H9 (cell line): ENCODE measurements around the gene INPP5A. TPM values are rescaled to one million over a fixed set of nuclear protein-coding genes. Genes with fewer than 3 reads are reported as not detected.

ENCODE experiments used
- DNase-seq: peaks from one replicate; pipeline ENCODE4 v3.0.0-alpha.2; 2017
- H2AFZ ChIP-seq: one replicate; pipeline ENCODE4 v1.6.1; 2013; ENCODE audit warnings: mild to moderate bottlenecking, low read length, control low read depth, moderate library complexity
- H2AK5ac ChIP-seq: 2 replicates; pipeline ENCODE4 v1.6.1; 2013; ENCODE audit warnings: low read length, control low read depth, mixed read lengths; ENCODE audit not compliant: insufficient read length
- H2BK120ac ChIP-seq: one replicate; pipeline ENCODE4 v1.6.1; 2013; ENCODE audit warnings: low read depth, mild to moderate bottlenecking, low read length, control low read depth, inconsistent platforms; ENCODE audit not compliant: poor library complexity, severe bottlenecking
- H2BK12ac ChIP-seq: 2 replicates; pipeline ENCODE4 v1.6.1; 2013; ENCODE audit warnings: low read length, control low read depth, mixed read lengths, low read depth; ENCODE audit not compliant: insufficient read length
- H2BK15ac ChIP-seq: 2 replicates; pipeline ENCODE4 v1.6.1; 2013; ENCODE audit warnings: low read depth, low read length, control low read depth
- H2BK20ac ChIP-seq: one replicate; pipeline ENCODE4 v1.6.1; 2013; ENCODE audit warnings: low read depth, mild to moderate bottlenecking, low read length, control low read depth, inconsistent platforms; ENCODE audit not compliant: poor library complexity, severe bottlenecking
- H2BK5ac ChIP-seq: 2 replicates; pipeline ENCODE4 v1.6.1; 2013; ENCODE audit warnings: low read length, control low read depth, mixed read lengths; ENCODE audit not compliant: insufficient read length
- H3K14ac ChIP-seq: 2 replicates; pipeline ENCODE4 v1.6.1; 2013; ENCODE audit warnings: low read length, control low read depth; ENCODE audit not compliant: insufficient read depth
- H3K18ac ChIP-seq: 2 replicates; pipeline ENCODE4 v1.6.1; 2013; ENCODE audit warnings: low read depth, mild to moderate bottlenecking, mixed read lengths, low read length, control low read depth; ENCODE audit not compliant: insufficient read length
- H3K23ac ChIP-seq: 2 replicates; pipeline ENCODE4 v1.6.1; 2013; ENCODE audit warnings: low read length, control low read depth, mixed read lengths, low read depth; ENCODE audit not compliant: insufficient read length
- H3K23me2 ChIP-seq: 2 replicates; pipeline ENCODE4 v1.6.1; 2013; ENCODE audit warnings: low read depth, mild to moderate bottlenecking, mixed read lengths, low read length, control low read depth; ENCODE audit not compliant: insufficient read length, poor library complexity, severe bottlenecking
- H3K27ac ChIP-seq: 2 replicates; pipeline ENCODE4 v1.5.1; 2013; ENCODE audit warnings: low read length, control low read depth, mixed read lengths, low read depth; ENCODE audit not compliant: insufficient read length
- H3K27me3 ChIP-seq: 2 replicates; pipeline ENCODE4 v1.6.1; 2013; ENCODE audit warnings: low read length, control low read depth, inconsistent platforms; ENCODE audit not compliant: insufficient read depth
- H3K4ac ChIP-seq: 2 replicates; pipeline ENCODE4 v1.6.1; 2013; ENCODE audit warnings: low read depth, mild to moderate bottlenecking, control low read depth, inconsistent platforms, low read length, moderate library complexity
- H3K4me1 ChIP-seq: 2 replicates; pipeline ENCODE4 v1.6.1; 2013; ENCODE audit warnings: low read length, control low read depth, inconsistent platforms; ENCODE audit not compliant: insufficient read depth
- H3K4me2 ChIP-seq: 2 replicates; pipeline ENCODE4 v1.6.1; 2013; ENCODE audit warnings: low read length, control low read depth, mixed read lengths; ENCODE audit not compliant: insufficient read length, insufficient read depth
- H3K56ac ChIP-seq: 2 replicates; pipeline ENCODE4 v1.6.1; 2013; ENCODE audit warnings: low read depth, mild to moderate bottlenecking, mixed read lengths, low read length, control low read depth; ENCODE audit not compliant: insufficient read length
- H3K79me1 ChIP-seq: 2 replicates; pipeline ENCODE4 v1.6.1; 2013; ENCODE audit warnings: low read depth, mild to moderate bottlenecking, moderate library complexity, low read length, control low read depth, inconsistent platforms; ENCODE audit not compliant: insufficient read depth, poor library complexity, severe bottlenecking
- H3K79me2 ChIP-seq: 2 replicates; pipeline ENCODE4 v1.6.1; 2013; ENCODE audit warnings: low read length, control low read depth, inconsistent platforms; ENCODE audit not compliant: insufficient read depth
- H3K9ac ChIP-seq: 2 replicates; pipeline ENCODE4 v1.6.1; 2013; ENCODE audit warnings: low read length, control low read depth, mixed read lengths; ENCODE audit not compliant: insufficient read length; ENCODE audit errors: extremely low read depth
- H3K9me3 ChIP-seq: one replicate; pipeline ENCODE4 v1.6.1; 2013; ENCODE audit warnings: low read depth, low read length, inconsistent platforms; ENCODE audit not compliant: control insufficient read depth
- H3T11ph ChIP-seq: one replicate; pipeline ENCODE4 v1.6.1; 2013; ENCODE audit warnings: mild to moderate bottlenecking, low read length, control low read depth, inconsistent platforms
- H4K20me1 ChIP-seq: one replicate; pipeline ENCODE4 v1.6.1; 2013; ENCODE audit not compliant: control insufficient read depth, insufficient read length, insufficient read depth
- H4K5ac ChIP-seq: 2 replicates; pipeline ENCODE4 v1.6.1; 2013; ENCODE audit warnings: low read depth, mild to moderate bottlenecking, mixed read lengths, low read length, control low read depth; ENCODE audit not compliant: insufficient read length
- H4K8ac ChIP-seq: replicated peaks from 2 replicates; pipeline ENCODE4 v1.6.1; 2013; ENCODE audit warnings: low read length, control low read depth, mixed read lengths, low read depth; ENCODE audit not compliant: insufficient read length
- H4K91ac ChIP-seq: 2 replicates; pipeline ENCODE4 v1.6.1; 2013; ENCODE audit warnings: low read depth, mild to moderate bottlenecking, moderate library complexity, mixed read lengths, low read length, control low read depth; ENCODE audit not compliant: insufficient read length
- H3K27ac Mint-ChIP-seq, 3 experiments: 2 replicates in 2 of 3; 3 replicates in 1 of 3; pipeline ENCODE4 v1.8.0; 2020 to 2021; ENCODE audit warnings: mixed read lengths in 3 of 3, mild to moderate bottlenecking in 1 of 3, moderate library complexity in 1 of 3
- H3K27me3 Mint-ChIP-seq: 2 replicates; pipeline ENCODE4 v1.8.0; 2021; ENCODE audit warnings: low read depth, mild to moderate bottlenecking, moderate library complexity, mixed read lengths
- H3K36me3 Mint-ChIP-seq, 3 experiments: 2 replicates in 2 of 3; 3 replicates in 1 of 3; pipeline ENCODE4 v1.8.0; 2020 to 2021; ENCODE audit warnings: low read depth in 3 of 3, mixed read lengths in 3 of 3; ENCODE audit not compliant: insufficient read depth in 1 of 3
- H3K4me1 Mint-ChIP-seq, 2 experiments: 2 replicates each; pipeline ENCODE4 v1.8.0; 2020; ENCODE audit warnings: mixed read lengths in 2 of 2
- H3K4me3 Mint-ChIP-seq, 2 experiments: 2 replicates in 1 of 2; 3 replicates in 1 of 2; pipeline ENCODE4 v1.8.0; 2020 to 2021; ENCODE audit warnings: mild to moderate bottlenecking in 2 of 2, mixed read lengths in 2 of 2, moderate library complexity in 1 of 2
- H3K9me3 Mint-ChIP-seq, 2 experiments: 2 replicates in 1 of 2; 3 replicates in 1 of 2; pipeline ENCODE4 v1.8.0; 2020; ENCODE audit warnings: mild to moderate bottlenecking in 2 of 2, mixed read lengths in 2 of 2, moderate library complexity in 1 of 2
- WGBS: extraction: QIAGEN DNeasy Blood & Tissue Kit; methylation state at CpG from one replicate; pipeline ENCODE4 v1.1.7; 2013; ENCODE audit warnings: missing lambda C conversion rate, low lambda C conversion rate, mixed read lengths; ENCODE audit not compliant: insufficient read length; ENCODE audit errors: extremely low coverage; 5-methylcytosine and 5-hydroxymethylcytosine counted together
- total RNA-seq: library from RNA; stranded (reverse); gene quantifications from 2 replicates; pipeline ENCODE4 v1.2.1, GENCODE V29; 2021
- TF ChIP-seq, protein P1 (sequence below): fragments of 200-600 bp; sonication (generic); conservative IDR thresholded peaks from 3 replicates; pipeline ENCODE4 v1.8.0; 2021; ENCODE audit warnings: antibody characterized with exemption, mild to moderate bottlenecking

The INPP5A gene
- total RNA-seq, 1 experiment from 2014 or later, result 17.7 TPM

- Histone ChIP-seq H3K18ac (no peak overlapping the region), H2BK15ac (no peak overlapping the region), H3K79me2 (no peaks in the 10 kb centered on the region), H3T11ph (no peak overlapping the region), H3K79me1 (no peaks in the 10 kb centered on the region), H4K8ac (no peak overlapping the region), H4K5ac (no peak overlapping the region), H2AK5ac (no peak overlapping the region), H2BK120ac (no peak overlapping the region), H3K9me3 (no peaks in the 10 kb centered on the region), H3K27me3 (no peaks in the 10 kb centered on the region), H2BK5ac (no peak overlapping the region), H4K20me1 (no peaks in the 10 kb centered on the region), H3K4me1 (no peaks in the 10 kb centered on the region), H3K14ac (no peak overlapping the region), H3K4ac (no peak overlapping the region), H3K27ac (no peak overlapping the region), H3K23ac (no peak overlapping the region), H4K91ac (no peak overlapping the region), H3K4me2 (no peak overlapping the region), H2BK20ac (no peak overlapping the region), H3K56ac (no peak overlapping the region), H3K23me2 (no peaks in the 10 kb centered on the region), H3K9ac (no peak overlapping the region), H2BK12ac (no peak overlapping the region), H2AFZ (no peak overlapping the region)
- H3K27me3 Mint-ChIP-seq, result peaks cover 85% of the 10 kb centered on the region
- WGBS, result no CpG with 5 or more reads among the region's 16 CpGs
- peaks cover 4 to 5% (median 5%) of the 10 kb centered on the region in 3 experiments; a peak in 4 of 7 replicates for H3K36me3 Mint-ChIP-seq
- peaks cover 12 to 17% of the 10 kb centered on the region in 2 experiments; a peak in 4 of 5 replicates for H3K9me3 Mint-ChIP-seq
- TF ChIP-seq, protein P1, sequence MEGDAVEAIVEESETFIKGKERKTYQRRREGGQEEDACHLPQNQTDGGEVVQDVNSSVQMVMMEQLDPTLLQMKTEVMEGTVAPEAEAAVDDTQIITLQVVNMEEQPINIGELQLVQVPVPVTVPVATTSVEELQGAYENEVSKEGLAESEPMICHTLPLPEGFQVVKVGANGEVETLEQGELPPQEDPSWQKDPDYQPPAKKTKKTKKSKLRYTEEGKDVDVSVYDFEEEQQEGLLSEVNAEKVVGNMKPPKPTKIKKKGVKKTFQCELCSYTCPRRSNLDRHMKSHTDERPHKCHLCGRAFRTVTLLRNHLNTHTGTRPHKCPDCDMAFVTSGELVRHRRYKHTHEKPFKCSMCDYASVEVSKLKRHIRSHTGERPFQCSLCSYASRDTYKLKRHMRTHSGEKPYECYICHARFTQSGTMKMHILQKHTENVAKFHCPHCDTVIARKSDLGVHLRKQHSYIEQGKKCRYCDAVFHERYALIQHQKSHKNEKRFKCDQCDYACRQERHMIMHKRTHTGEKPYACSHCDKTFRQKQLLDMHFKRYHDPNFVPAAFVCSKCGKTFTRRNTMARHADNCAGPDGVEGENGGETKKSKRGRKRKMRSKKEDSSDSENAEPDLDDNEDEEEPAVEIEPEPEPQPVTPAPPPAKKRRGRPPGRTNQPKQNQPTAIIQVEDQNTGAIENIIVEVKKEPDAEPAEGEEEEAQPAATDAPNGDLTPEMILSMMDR, result no peak
- DNase-seq, result no peak
- H3K4me3 Mint-ChIP-seq, result no peak overlapping the region
- H3K4me1 Mint-ChIP-seq, result peaks cover 0 to 4% of the 10 kb centered on the region in 2 experiments; a peak in 2 of 4 replicates
- no peak overlapping the region for H3K27ac Mint-ChIP-seq
These were observed 10.9 kb upstream of the INPP5A start for GRCh38 chr10:132526676-132527075.
